Ectodermal cell (in vitro differentiated cells): Measurements from ENCODE around the gene BPIFB2.
"Not testable (repeated sequence)": the region's sequence is repeated elsewhere in the genome, so short reads cannot be mapped to it uniquely, and the experiment has no call there.

Source experiments
- H3K27ac ChIP-seq: 2 replicates; pipeline ENCODE4 v1.7.0; 2013; ENCODE audit warnings: mild to moderate bottlenecking, low read depth, low read length; ENCODE audit not compliant: insufficient read depth, poor library complexity, severe bottlenecking
- H3K27me3 ChIP-seq: 2 replicates; pipeline ENCODE4 v1.7.0; 2013; ENCODE audit warnings: mild to moderate bottlenecking, low read length; ENCODE audit not compliant: insufficient read depth, control insufficient read depth, poor library complexity, severe bottlenecking
- H3K36me3 ChIP-seq: one replicate; pipeline ENCODE4 v1.7.0; 2013; ENCODE audit warnings: low read length; ENCODE audit not compliant: control insufficient read depth, insufficient read depth
- H3K4me1 ChIP-seq: one replicate; pipeline ENCODE4 v1.7.0; 2013; ENCODE audit warnings: low read length; ENCODE audit not compliant: control insufficient read depth, insufficient read depth
- H3K4me3 ChIP-seq: 2 replicates; pipeline ENCODE4 v1.7.0; 2013; ENCODE audit warnings: low read depth, low read length, control low read depth; ENCODE audit not compliant: insufficient read depth
- H3K9me3 ChIP-seq: 2 replicates; pipeline ENCODE4 v1.7.0; 2013; ENCODE audit warnings: mild to moderate bottlenecking, low read length, moderate library complexity; ENCODE audit not compliant: control insufficient read depth
- WGBS, 2 experiments: methylation state at CpG; one replicate each; pipeline ENCODE4 v1.1.7; 2013; ENCODE audit warnings: missing lambda C conversion rate in 2 of 2; 5-methylcytosine and 5-hydroxymethylcytosine counted together

The BPIFB2 gene

GRCh38 chr20:32971703-32972161, 35.8 kb upstream of the BPIFB2 start:
- Histone ChIP-seq H3K27me3 (no peaks in the 10 kb centered on the region), H3K9me3 (no peaks in the 10 kb centered on the region)
- WGBS, 2 experiments = 47 to 51% methylated on average over 6 of the region's 6 CpGs

DNA sequence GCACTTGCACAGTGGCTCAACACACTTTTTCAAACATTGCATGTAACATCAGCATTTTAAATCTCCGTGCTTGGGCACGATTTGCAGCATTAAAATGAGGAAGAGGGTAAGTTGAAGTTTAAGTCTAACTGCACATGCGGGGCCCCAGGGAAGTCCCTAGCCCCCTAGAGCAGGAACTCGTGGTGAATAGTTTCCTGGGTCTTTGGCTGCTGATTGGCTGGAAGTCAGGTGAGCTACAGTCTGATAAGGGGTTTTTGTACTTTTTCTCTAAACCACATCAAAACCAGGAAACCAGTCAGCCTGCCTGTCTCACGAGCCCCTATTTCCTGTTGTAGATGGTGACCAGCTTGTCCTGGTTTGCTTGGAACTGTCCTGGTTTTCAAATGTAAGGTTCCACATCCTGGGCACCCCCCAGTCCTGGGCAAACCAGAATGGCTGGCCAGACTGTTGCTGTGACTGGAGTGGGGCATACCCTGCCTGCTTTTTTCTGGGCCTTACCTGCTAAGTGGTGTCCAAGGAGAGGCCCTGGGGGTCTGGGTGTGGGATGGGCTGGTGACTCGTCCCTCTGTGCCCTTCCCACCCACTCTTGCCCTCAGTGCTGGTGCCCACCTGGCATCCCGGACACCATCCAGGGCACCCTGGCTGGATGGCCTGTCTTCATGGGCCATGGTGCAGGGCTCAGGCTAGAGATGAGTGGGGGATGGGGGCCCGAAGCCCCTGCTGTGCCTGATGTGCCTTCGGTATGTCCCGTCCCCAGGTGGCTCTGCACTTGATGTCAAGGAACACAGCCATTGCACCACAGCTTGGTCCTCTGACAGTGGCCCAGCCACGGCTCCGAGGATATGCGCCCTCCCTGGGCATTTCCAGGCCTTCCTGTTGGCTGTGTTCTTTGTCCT, 35.1 kb upstream of the BPIFB2 start:
- H3K27me3 ChIP-seq = no peaks in the 10 kb centered on the region
- peaks cover 26% of the 10 kb centered on the region for H3K4me1 ChIP-seq
- no peaks in the 10 kb centered on the region for H3K36me3 ChIP-seq
- no peak overlapping the region for H3K4me3 ChIP-seq
- H3K9me3 ChIP-seq = no peaks in the 10 kb centered on the region
- H3K27ac ChIP-seq = peak overlapping the region; percentile 9
- WGBS, 2 experiments = 81 to 84% methylated on average over 13 of the region's 13 CpGs

More at GRCh38 chr20:32971703-32972161, 35.8 kb upstream of the BPIFB2 start:
- H3K27ac ChIP-seq = peak overlapping the region; percentile 9
- peaks cover 26% of the 10 kb centered on the region for H3K4me1 ChIP-seq
- no peaks in the 10 kb centered on the region for H3K36me3 ChIP-seq
- no peak overlapping the region for H3K4me3 ChIP-seq

DNA sequence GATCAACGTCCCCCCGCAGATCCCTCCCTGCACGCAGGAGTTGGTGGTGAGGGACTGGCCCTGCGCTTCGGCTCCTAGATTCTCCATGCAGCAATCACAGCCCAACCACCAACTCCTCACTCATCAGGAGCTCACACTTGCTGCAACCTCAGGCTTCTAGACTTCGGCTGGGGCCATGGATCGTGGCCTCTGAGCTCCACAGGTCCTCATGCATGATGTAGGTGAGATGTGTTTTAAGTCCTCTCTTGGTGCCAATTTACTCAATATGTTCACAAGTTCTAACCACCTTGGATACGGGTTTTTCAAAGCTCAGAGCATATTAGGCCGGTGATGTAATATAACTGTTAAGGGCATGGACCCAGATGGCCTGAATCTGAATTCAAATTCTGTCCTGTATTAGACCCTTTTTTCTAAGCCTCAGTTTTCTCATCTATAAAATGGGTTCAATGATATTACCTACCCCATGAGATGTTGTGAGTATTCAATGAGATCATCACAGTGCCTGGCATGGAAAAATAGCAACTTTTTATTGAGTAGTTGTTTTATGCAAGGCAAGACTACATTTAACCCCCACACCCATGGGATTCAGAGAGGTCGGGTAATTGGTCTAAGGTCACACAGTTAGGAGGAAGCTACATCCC, 34.3 kb upstream of the BPIFB2 start:
- WGBS, 2 experiments = 90 to 91% methylated on average over 10 of the region's 10 CpGs
- no peak overlapping the region for H3K4me3 ChIP-seq
- no peaks in the 10 kb centered on the region for H3K36me3 ChIP-seq
- H3K9me3 ChIP-seq = no peaks in the 10 kb centered on the region
- peaks cover 26% of the 10 kb centered on the region for H3K4me1 ChIP-seq
- no peaks in the 10 kb centered on the region for H3K27me3 ChIP-seq
- no peak overlapping the region for H3K27ac ChIP-seq

- H3K27ac ChIP-seq, H3K9me3 ChIP-seq, H3K4me3 ChIP-seq, H3K27me3 ChIP-seq, H3K36me3 ChIP-seq: not testable (repeated sequence)
- peaks cover 26% of the 10 kb centered on the region for H3K4me1 ChIP-seq
- WGBS, 2 experiments = 72 to 75% methylated on average over 9 of the region's 9 CpGs
These were observed 33.1 kb upstream of the BPIFB2 start for GRCh38 chr20:32974204-32975064.

GRCh38 chr20:32975121-32975520, 32.4 kb upstream of the BPIFB2 start:
- H3K27me3 ChIP-seq, H3K36me3 ChIP-seq, H3K9me3 ChIP-seq, H3K27ac ChIP-seq, H3K4me3 ChIP-seq: not testable (repeated sequence)
- peaks cover 26% of the 10 kb centered on the region for H3K4me1 ChIP-seq
- WGBS, 2 experiments = 90 to 96% methylated on average over 4 of the region's 4 CpGs

DNA sequence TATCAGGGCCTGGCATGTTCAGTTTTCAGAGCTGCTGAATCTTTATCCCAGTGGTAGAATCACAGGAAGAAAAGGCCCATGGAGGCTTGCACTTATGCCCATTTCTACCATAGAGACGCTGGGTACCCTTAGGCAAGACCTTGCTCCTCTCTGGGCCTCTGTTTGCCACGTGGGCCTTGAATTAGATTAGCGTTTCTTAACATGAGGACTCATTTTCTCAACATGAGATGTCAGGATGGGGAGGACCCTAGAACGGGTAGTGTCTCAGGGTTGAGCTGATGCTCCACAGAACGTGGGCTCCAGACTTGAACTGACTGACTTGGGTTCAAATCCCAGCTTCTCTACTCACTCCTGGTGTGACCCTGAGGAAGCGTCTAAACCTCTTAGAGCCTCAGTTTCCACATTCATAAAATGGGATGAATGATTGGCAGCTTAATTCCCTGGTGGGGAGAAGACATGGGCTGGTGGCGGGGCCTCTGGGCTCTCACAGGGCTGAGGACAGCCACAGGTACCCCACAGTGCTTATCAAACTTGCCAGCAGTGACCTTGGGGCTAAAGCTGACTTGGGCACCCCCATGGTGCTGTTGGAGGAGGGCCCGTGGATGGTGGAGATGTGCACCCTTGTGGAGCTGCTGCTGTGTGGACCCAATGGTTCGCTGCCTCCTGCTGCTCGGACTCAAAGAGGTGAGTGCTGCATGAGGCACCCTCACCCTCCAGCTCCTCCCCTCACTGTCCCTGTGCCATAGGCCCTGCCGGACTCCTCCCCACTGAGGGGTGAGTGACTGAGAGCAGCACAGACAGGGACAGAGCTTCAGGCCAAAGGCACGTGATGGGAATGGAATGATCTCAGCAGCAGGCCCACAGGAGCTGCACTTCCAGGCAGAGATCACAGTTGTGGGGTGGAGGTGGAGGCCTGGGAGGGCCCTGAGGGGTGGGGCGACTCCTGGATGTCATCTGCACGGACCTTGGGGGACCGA, 31.5 kb upstream of the BPIFB2 start:
- Histone ChIP-seq H3K9me3 (no peaks in the 10 kb centered on the region), H3K27ac (no peak overlapping the region), H3K4me3 (no peak overlapping the region), H3K27me3 (no peaks in the 10 kb centered on the region), H3K4me1 (peaks cover 32% of the 10 kb centered on the region), H3K36me3 (no peaks in the 10 kb centered on the region)
- 91% methylated on average over 15 of the region's 15 CpGs for WGBS, 2 experiments

DNA sequence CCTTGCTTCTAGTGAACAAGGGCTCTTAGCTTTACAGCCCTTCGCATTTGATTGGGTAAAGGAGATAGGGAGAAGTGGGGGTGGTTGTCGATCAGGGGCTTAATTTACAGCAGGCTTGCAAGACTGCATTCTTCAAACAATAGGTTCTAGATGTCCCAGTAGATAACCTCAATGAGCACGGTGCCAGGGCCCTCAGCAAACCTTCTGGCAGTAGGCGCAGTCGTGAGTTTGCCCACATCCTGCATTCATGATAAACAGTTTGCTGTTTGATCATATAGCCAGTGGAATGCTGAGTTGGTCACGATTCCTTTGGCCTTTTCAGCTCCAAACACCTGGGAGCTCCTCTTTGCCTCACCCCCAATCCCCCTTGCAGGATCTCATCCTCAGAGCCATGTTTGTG, 30.8 kb upstream of the BPIFB2 start:
- peaks cover 28% of the 10 kb centered on the region for H3K4me1 ChIP-seq
- H3K4me3 ChIP-seq = no peak overlapping the region
- H3K36me3 ChIP-seq = no peaks in the 10 kb centered on the region
- 93 to 94% methylated on average over 6 of the region's 6 CpGs for WGBS, 2 experiments
- H3K27me3 ChIP-seq = no peaks in the 10 kb centered on the region
- H3K27ac ChIP-seq = no peak overlapping the region
- H3K9me3 ChIP-seq = no peaks in the 10 kb centered on the region

DNA sequence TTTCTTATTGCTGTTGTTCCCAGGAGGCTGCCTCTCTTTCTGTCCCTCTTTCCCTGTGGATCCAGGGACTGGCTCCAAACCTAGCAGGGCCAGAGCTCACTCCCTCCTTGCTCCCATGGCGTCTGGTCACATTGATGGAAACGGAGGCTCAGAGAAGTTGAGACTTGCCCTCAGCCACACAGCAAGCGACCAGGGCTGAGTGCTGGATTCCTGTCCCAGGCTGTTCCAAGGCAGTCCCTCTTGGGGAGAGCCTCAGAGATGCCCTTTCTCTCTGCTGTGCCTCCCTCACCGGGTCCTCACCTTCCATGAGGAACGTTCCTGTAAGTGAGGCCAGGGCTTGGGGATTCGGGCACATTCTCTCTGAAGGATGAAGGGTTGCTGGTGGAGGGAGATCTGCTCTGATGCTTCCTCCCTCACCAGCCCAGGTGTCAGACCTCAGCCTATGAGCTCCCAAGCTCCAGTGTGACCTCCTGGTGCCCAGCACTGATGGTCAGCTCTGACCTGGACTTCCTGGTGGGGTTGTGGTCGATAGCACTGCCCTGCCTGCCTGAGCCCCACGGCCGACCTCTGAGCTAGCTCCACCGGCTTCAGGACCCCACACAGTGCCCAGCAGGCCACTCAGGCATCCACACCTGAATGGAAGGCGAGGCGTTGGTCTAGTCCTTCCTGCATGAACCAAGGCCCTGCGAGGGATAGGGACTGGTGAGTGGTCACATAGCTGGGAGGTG, 30.1 kb upstream of the BPIFB2 start:
- 93% methylated on average over 13 of the region's 13 CpGs for WGBS, 2 experiments
- no peak overlapping the region for H3K4me3 ChIP-seq
- no peak overlapping the region for H3K27ac ChIP-seq

GRCh38 chr20:32978009-32978335, 29.5 kb upstream of the BPIFB2 start:
- H3K4me3 ChIP-seq = no peak overlapping the region
- H3K9me3 ChIP-seq = no peaks in the 10 kb centered on the region
- no peak overlapping the region for H3K27ac ChIP-seq
- WGBS, 2 experiments = 90 to 92% methylated on average over 7 of the region's 7 CpGs
- peaks cover 16% of the 10 kb centered on the region for H3K4me1 ChIP-seq
- H3K36me3 ChIP-seq = no peaks in the 10 kb centered on the region
- no peaks in the 10 kb centered on the region for H3K27me3 ChIP-seq

More for the DNA sequence above, 30.1 kb upstream of the BPIFB2 start:
- H3K36me3 ChIP-seq = no peaks in the 10 kb centered on the region
- H3K9me3 ChIP-seq = no peaks in the 10 kb centered on the region
- peaks cover 21% of the 10 kb centered on the region for H3K4me1 ChIP-seq
- no peaks in the 10 kb centered on the region for H3K27me3 ChIP-seq
